GM19397 (cell line): ENCODE measurements around the gene IDH3A.

Experiments
- ATAC-seq: cut with Tn5 transposase; IDR thresholded peaks from one replicate; pipeline ENCODE4 v1.9.1; 2021; ENCODE audit warnings: mild to moderate bottlenecking, moderate library complexity; ENCODE audit not compliant: unreplicated experiment

Gene IDH3A

GRCh38 chr15:78164010-78164409, 14.8 kb downstream of the IDH3A start:
- ATAC-seq: no peak

- ATAC-seq: peak; percentile 67
Measured at GRCh38 chr15:78167227-78167888, 18.2 kb downstream of the IDH3A start.

- no peak for ATAC-seq
Measured at GRCh38 chr15:78168608-78169007, 19.4 kb downstream of the IDH3A start.

- peak; percentile 49 for ATAC-seq
Measured at GRCh38 chr15:78170848-78171773, 21.9 kb downstream of the IDH3A start.

GRCh38 chr15:78171864-78172472, 22.8 kb downstream of the IDH3A start:
- no peak for ATAC-seq

- no peak for ATAC-seq
Measured at GRCh38 chr15:78174401-78174800, 25.2 kb downstream of the IDH3A start.

- no peak for ATAC-seq
Measured at GRCh38 chr15:78175330-78175729, 26.2 kb downstream of the IDH3A start.

- no peak for ATAC-seq
Measured at GRCh38 chr15:78177447-78177873, 28.3 kb downstream of the IDH3A start.

GRCh38 chr15:78178064-78178463, 28.9 kb downstream of the IDH3A start:
- no peak for ATAC-seq

- ATAC-seq: no peak
Measured at GRCh38 chr15:78179286-78179840, 30.2 kb downstream of the IDH3A start.

- no peak for ATAC-seq
Measured at GRCh38 chr15:78179906-78180305, 30.7 kb downstream of the IDH3A start.

GRCh38 chr15:78182336-78182700, 33.2 kb downstream of the IDH3A start:
- no peak for ATAC-seq

GRCh38 chr15:78182821-78183220, 33.7 kb downstream of the IDH3A start:
- no peak for ATAC-seq

- no peak for ATAC-seq
Measured at GRCh38 chr15:78192826-78193594, 43.8 kb downstream of the IDH3A start.

- ATAC-seq: no peak
Measured at GRCh38 chr15:78193731-78194567, 44.8 kb downstream of the IDH3A start.

- no peak for ATAC-seq
Measured at GRCh38 chr15:78194568-78194925, 45.4 kb downstream of the IDH3A start.

GRCh38 chr15:78195735-78196201, 46.6 kb downstream of the IDH3A start:
- no peak for ATAC-seq

- no peak for ATAC-seq
Measured at GRCh38 chr15:78197632-78198031, 48.5 kb downstream of the IDH3A start.

- ATAC-seq: no peak
Measured at GRCh38 chr15:78200276-78200930, 51.2 kb downstream of the IDH3A start.
